Measurements from ENCODE around the gene HOXC6. TPM values are rescaled to one million over a fixed set of nuclear protein-coding genes. Genes with fewer than 3 reads are reported as not detected.

Gene HOXC6
- total RNA-seq, 1 experiment from 2014 or later = 7.1 TPM

DNA sequence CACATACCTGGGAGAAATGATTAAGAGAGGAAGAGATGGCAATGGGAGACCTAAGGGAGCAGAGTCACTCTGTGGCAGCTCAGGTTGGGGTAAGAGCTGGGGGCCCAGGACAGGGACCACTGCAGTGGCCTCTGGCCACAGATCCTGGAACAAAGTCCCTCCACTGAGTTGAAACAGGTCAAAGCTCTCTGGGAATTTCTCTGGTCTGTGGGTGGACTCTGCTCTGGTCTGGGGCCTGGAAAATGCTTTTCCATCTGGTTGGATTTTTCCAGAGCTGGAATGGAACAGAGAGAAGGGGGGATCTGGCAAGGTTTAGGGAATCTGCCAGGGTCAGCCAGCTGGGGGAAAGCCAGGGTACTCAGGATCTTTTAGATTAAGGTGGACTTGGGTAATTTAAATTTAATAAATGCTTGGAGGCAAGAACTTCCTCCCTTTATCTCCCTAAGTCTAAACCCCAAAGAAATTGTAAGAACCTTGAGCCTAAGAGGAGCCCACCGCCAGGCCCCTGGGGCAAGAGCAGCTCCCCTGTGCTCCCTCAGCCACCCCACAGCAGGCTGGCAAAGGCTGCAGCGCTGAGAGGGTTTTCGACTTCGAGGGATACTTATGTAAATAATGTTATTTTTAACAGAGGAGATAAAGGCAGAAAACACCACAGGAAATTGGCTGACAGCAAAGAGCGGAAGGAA lies 39.6 kb upstream of the HOXC6 start:
- no peak for TF ChIP-seq CTCF (IDR thresholded peaks at IDR 0.05; ENCODE audit: unreplicated experiment)
- intact Hi-C loops (cut with micrococcal nuclease) = loop anchor here (1.0 to 10.0 kb wide), 3 partner anchors 194 to 286 kb away; no protein-coding TSS in a partner anchor
- peak overlapping the region; percentile 64 for H3K27ac Mint-ChIP-seq (ENCODE audit: low read depth, unreplicated experiment)
- ChIA-PET CTCF (interaction anchor here (0.5 to 4.5 kb wide), 32 partner anchors 10 to 418 kb away, joined by 3 to 60 read pairs (median 4); partner anchors contain the start of genes HOXC11 and HOXC9), POLR2A (interaction anchor here (0.9 to 1.6 kb wide), 3 partner anchors 17 to 220 kb away, joined by 3 to 5 read pairs (median 4); partner anchors contain the start of gene HOXC13)
- DNase-seq (ENCODE audit: unreplicated experiment) = no peak
- no peaks in the 10 kb centered on the region for H3K9me3 Mint-ChIP-seq (ENCODE audit: unreplicated experiment)
- H3K27me3 Mint-ChIP-seq (ENCODE audit: insufficient read depth, unreplicated experiment) = peaks cover 4% of the 10 kb centered on the region
- H3K36me3 Mint-ChIP-seq (ENCODE audit: insufficient read depth, unreplicated experiment) = no peaks in the 10 kb centered on the region
- BruUV-seq (replicated peaks) = no TSS peak
- H3K4me3 Mint-ChIP-seq (ENCODE audit: unreplicated experiment) = peak overlapping the region; percentile 70
- peaks cover 24% of the 10 kb centered on the region for H3K4me1 Mint-ChIP-seq (ENCODE audit: insufficient read depth, unreplicated experiment)

DNA sequence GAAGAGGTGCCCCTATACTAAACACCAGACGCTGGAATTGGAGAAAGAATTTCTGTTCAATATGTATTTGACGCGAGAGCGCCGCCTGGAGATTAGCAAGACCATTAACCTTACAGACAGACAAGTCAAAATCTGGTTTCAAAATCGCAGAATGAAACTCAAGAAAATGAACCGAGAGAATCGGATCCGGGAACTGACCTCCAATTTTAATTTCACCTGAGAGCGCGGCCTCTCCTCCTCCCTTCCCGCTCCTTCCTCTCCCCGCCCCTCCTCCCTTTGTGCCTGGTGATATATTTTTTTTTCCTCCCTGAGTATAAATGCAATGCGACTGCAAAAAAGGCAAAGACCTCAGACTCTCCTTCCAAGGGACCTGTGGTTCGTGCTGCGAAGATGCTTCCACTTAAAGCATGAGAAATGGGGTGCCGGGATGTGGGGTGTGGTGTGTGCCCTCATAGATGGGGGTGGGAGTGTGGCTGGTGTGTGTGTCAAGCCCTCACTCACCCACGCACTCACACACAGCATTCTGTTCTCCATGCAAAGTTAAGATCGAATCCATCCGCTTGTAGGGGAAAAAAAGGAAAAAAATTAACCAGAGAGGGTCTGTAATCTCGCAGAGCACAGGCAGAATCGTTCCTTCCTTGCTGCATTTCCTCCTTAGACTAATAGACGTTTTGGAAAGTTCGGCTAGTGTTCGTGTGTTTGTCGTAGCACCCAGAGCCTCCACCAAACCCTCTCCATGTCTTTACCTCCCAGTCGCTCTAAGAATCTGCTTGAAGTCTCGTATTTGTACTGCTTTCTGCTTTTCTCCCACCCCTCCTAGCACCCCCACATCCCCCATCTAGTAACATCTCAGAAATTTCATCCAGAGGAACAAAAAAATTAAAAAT lies 38.8 kb upstream of the HOXC6 start:
- peak; percentile 62 for TF ChIP-seq CTCF (IDR thresholded peaks at IDR 0.05; ENCODE audit: unreplicated experiment)
- ChIA-PET POLR2A (interaction anchor here (0.6 to 2.7 kb wide), 4 partner anchors 10 to 64 kb away, joined by 3 to 12 read pairs (median 3); partner anchors contain the start of gene HOXC9), CTCF (interaction anchor here (0.5 to 4.5 kb wide), 19 partner anchors 10 to 287 kb away, joined by 3 to 60 read pairs (median 6); partner anchors contain the start of gene HOXC11)
- Mint-ChIP-seq H3K4me1 (ENCODE audit: insufficient read depth, unreplicated experiment) (peaks cover 24% of the 10 kb centered on the region), H3K27me3 (ENCODE audit: insufficient read depth, unreplicated experiment) (peaks cover 7% of the 10 kb centered on the region), H3K4me3 (ENCODE audit: unreplicated experiment) (peak overlapping the region; percentile 70), H3K9me3 (ENCODE audit: unreplicated experiment) (no peaks in the 10 kb centered on the region), H3K27ac (ENCODE audit: low read depth, unreplicated experiment) (peak overlapping the region; percentile 64), H3K36me3 (ENCODE audit: insufficient read depth, unreplicated experiment) (no peaks in the 10 kb centered on the region)
- DNase-seq (ENCODE audit: unreplicated experiment) = peak; percentile 74
- BruUV-seq (replicated peaks) = no TSS peak
- intact Hi-C loops (cut with micrococcal nuclease) = loop anchor here (1.0 to 10.0 kb wide), 3 partner anchors 195 to 287 kb away; no protein-coding TSS in a partner anchor

GRCh38 chr12:53990311-53991076 lies 37.7 kb upstream of the HOXC6 start:
- BruUV-seq (replicated peaks) = no TSS peak
- no peak for DNase-seq (ENCODE audit: unreplicated experiment)
- H3K27ac Mint-ChIP-seq (ENCODE audit: low read depth, unreplicated experiment) = no peak overlapping the region
- no peak overlapping the region for H3K4me3 Mint-ChIP-seq (ENCODE audit: unreplicated experiment)
- H3K27me3 Mint-ChIP-seq (ENCODE audit: insufficient read depth, unreplicated experiment) = peaks cover 7% of the 10 kb centered on the region
- intact Hi-C loops (cut with micrococcal nuclease) = no loop called here
- peaks cover 24% of the 10 kb centered on the region for H3K4me1 Mint-ChIP-seq (ENCODE audit: insufficient read depth, unreplicated experiment)
- ChIA-PET CTCF (interaction anchor here (0.5 to 3.1 kb wide), 16 partner anchors 11 to 332 kb away, joined by 3 to 16 read pairs (median 4); no protein-coding TSS in a partner anchor), POLR2A (interaction anchor here (0.6 to 2.7 kb wide), 4 partner anchors 9 to 221 kb away, joined by 3 to 12 read pairs (median 3); partner anchors contain the start of gene HOXC9)
- H3K36me3 Mint-ChIP-seq (ENCODE audit: insufficient read depth, unreplicated experiment) = no peaks in the 10 kb centered on the region
- no peaks in the 10 kb centered on the region for H3K9me3 Mint-ChIP-seq (ENCODE audit: unreplicated experiment)
- no peak for TF ChIP-seq CTCF (IDR thresholded peaks at IDR 0.05; ENCODE audit: unreplicated experiment)
